OCI-LY7 (cell line): ENCODE measurements around the gene ATG2A. TPM values are rescaled to one million over a fixed set of nuclear protein-coding genes. Genes with fewer than 3 reads are reported as not detected.
A peak's percentile ranks its signal among the peaks of the same experiment; 100 is the strongest.

Experiments used
- BruUV-seq: library from RNA; stranded (reverse); fragments of 400-500 nt; replicated peaks from 2 replicates; lab custom pipeline; 2021; lab: Mats Ljungman, UMichigan
- CTCF ChIA-PET: fragments of 300-600 bp; sonication (Branson Sonifier 250); formaldehyde crosslinking; loops from one replicate; lab custom pipeline; 2022; ENCODE audit warnings: antibody characterized with exemption; ENCODE audit not compliant: unreplicated experiment; lab: Charles Lee
- POLR2A ChIA-PET: fragments of 300-600 bp; sonication (Branson Sonifier 250); formaldehyde crosslinking; loops from one replicate; lab custom pipeline; 2022; ENCODE audit warnings: antibody characterized with exemption; lab: Charles Lee
- DNase-seq: peaks from one replicate; pipeline ENCODE4 v3.0.0-alpha.2; 2015; ENCODE audit warnings: low spot score
- H2AFZ ChIP-seq: fragments of 200-600 bp; sonication (generic), shearing (Covaris generic); 2 replicates; pipeline ENCODE4 v1.6.1; 2014; ENCODE audit warnings: mild to moderate bottlenecking, antibody characterized with exemption, low read length, moderate library complexity
- H3K27ac ChIP-seq: fragments of 200-600 bp; sonication (generic); 2 replicates; pipeline ENCODE4 v1.5.1; 2014; ENCODE audit warnings: mixed run types, low read depth, mild to moderate bottlenecking, moderate library complexity, low read length, inconsistent platforms; ENCODE audit not compliant: poor library complexity, severe bottlenecking
- H3K36me3 ChIP-seq: fragments of 200-600 bp; sonication (generic); 2 replicates; pipeline ENCODE4 v1.6.1; 2014; ENCODE audit warnings: mild to moderate bottlenecking, antibody characterized with exemption, low read length, moderate library complexity, mixed read lengths; ENCODE audit not compliant: insufficient read depth
- H3K4me1 ChIP-seq: fragments of 200-600 bp; sonication (generic); 2 replicates; pipeline ENCODE4 v1.5.1; 2014; ENCODE audit warnings: mild to moderate bottlenecking, low read length; ENCODE audit not compliant: insufficient read depth, poor library complexity, severe bottlenecking
- H3K4me2 ChIP-seq: fragments of 200-600 bp; sonication (generic); 2 replicates; pipeline ENCODE4 v1.6.1; 2014; ENCODE audit warnings: mild to moderate bottlenecking, low read length
- H3K4me3 ChIP-seq: fragments of 200-600 bp; sonication (generic); 2 replicates; pipeline ENCODE4 v1.5.1; 2014; ENCODE audit warnings: mild to moderate bottlenecking, low read depth, low read length; ENCODE audit not compliant: poor library complexity, severe bottlenecking
- H3K79me2 ChIP-seq: fragments of 200-600 bp; sonication (generic); 2 replicates; pipeline ENCODE4 v1.6.1; 2016; ENCODE audit warnings: low read depth, mild to moderate bottlenecking, low read length, moderate library complexity, mixed read lengths; ENCODE audit not compliant: insufficient read depth
- H3K9me2 ChIP-seq: fragments of 200-600 bp; sonication (generic); 2 replicates; pipeline ENCODE4 v1.6.1; 2016; ENCODE audit warnings: mild to moderate bottlenecking, low read length, mixed read lengths; ENCODE audit not compliant: insufficient read depth
- H3K9me3 ChIP-seq: fragments of 200-600 bp; sonication (generic); 2 replicates; pipeline ENCODE4 v1.6.1; 2014; ENCODE audit warnings: mild to moderate bottlenecking, mixed run types, low read length, mixed read lengths
- H4K20me1 ChIP-seq: fragments of 200-600 bp; sonication (generic); 2 replicates; pipeline ENCODE4 v1.6.1; 2014; ENCODE audit warnings: mild to moderate bottlenecking, antibody characterized with exemption, low read length, moderate library complexity, mixed read lengths; ENCODE audit not compliant: insufficient read depth
- CTCF ChIP-seq: fragments of 200-600 bp; sonication (generic); conservative IDR thresholded peaks from 2 replicates; pipeline ENCODE4 v1.5.1; 2014; ENCODE audit warnings: mild to moderate bottlenecking, antibody characterized with exemption, low read length, moderate library complexity, mixed read lengths
- EZH2phosphoT487 ChIP-seq: fragments of 200-600 bp; sonication (generic); IDR thresholded peaks from 2 replicates; pipeline ENCODE4 v1.6.1; 2018; ENCODE audit warnings: low read depth, borderline replicate concordance, mild to moderate bottlenecking, mixed run types, antibody characterized with exemption, low read length, moderate library complexity, mixed read lengths
- intact Hi-C: fragments of 100-400 bp; cut with micrococcal nuclease; formaldehyde crosslinking; loops from one replicate; pipeline ENCODE4 v1.10.0; 2022; ENCODE audit not compliant: unreplicated experiment
- total RNA-seq, 2 experiments: library from RNA; depleted of rRNA in 1 of 2; stranded (reverse); fragments of >200 nt in 1 of 2; shearing (Covaris generic) in 1 of 2; gene quantifications; 2 replicates each; pipeline ENCODE4 v1.2.3, GENCODE V29; 2014 to 2022

Gene ATG2A
- total RNA-seq, 2 experiments from 2014 or later, result 18.1 to 28.2 TPM

GRCh38 chr11:64851831-64852351, 65.1 kb downstream of the ATG2A start:
- Histone ChIP-seq H3K9me2 (no peaks in the 10 kb centered on the region), H3K4me1 (peaks cover 93% of the 10 kb centered on the region), H3K9me3 (no peaks in the 10 kb centered on the region), H3K27ac (peak overlapping the region; percentile 92), H4K20me1 (no peaks in the 10 kb centered on the region), H3K79me2 (no peaks in the 10 kb centered on the region), H3K4me3 (peak overlapping the region; percentile 44), H3K4me2 (peak overlapping the region; percentile 72), H2AFZ (no peak overlapping the region), H3K36me3 (peaks cover 43% of the 10 kb centered on the region)
- ChIA-PET CTCF (interaction anchor here (1.0 to 4.1 kb wide), 3 partner anchors 7 to 260 kb away, joined by 3 to 24 read pairs (median 4); partner anchors contain the start of gene TM7SF2), POLR2A (interaction anchor here (7.5 to 7.7 kb wide), 2 partner anchors 12 to 23 kb away, joined by 90 to 178 read pairs; partner anchors contain the start of gene EHD1)
- DNase-seq, result peak; percentile 57
- intact Hi-C loops, result loop anchor here (1.0 to 10.0 kb wide), 6 partner anchors 7 to 723 kb away; partner anchors contain the start of genes EHBP1L1, FAM89B, SYVN1 and ZNRD2
- no TSS peak for BruUV-seq
- TF ChIP-seq CTCF (no peak), EZH2phosphoT487 (no peak)

GRCh38 chr11:64850979-64851567, 65.9 kb downstream of the ATG2A start:
- no TSS peak for BruUV-seq
- H3K4me1 ChIP-seq, result peaks cover 87% of the 10 kb centered on the region
- no peaks in the 10 kb centered on the region for H3K79me2 ChIP-seq
- ChIA-PET POLR2A (interaction anchor here (1.3 to 7.7 kb wide), 4 partner anchors 13 to 147 kb away, joined by 3 to 178 read pairs (median 48); partner anchors contain the start of genes BATF2 and EHD1), CTCF (interaction anchor here (0.9 to 4.1 kb wide), 5 partner anchors 8 to 261 kb away, joined by 3 to 24 read pairs (median 4); partner anchors contain the start of gene TM7SF2)
- H3K36me3 ChIP-seq, result peaks cover 35% of the 10 kb centered on the region
- H3K9me2 ChIP-seq, result no peaks in the 10 kb centered on the region
- peak; percentile 64 for TF ChIP-seq CTCF
- no peak for TF ChIP-seq EZH2phosphoT487
- H3K4me3 ChIP-seq, result peak overlapping the region; percentile 44
- H3K4me2 ChIP-seq, result peak overlapping the region; percentile 72
- H2AFZ ChIP-seq, result no peak overlapping the region
- intact Hi-C loops, result loop anchor here (1.0 to 10.0 kb wide), 6 partner anchors 8 to 724 kb away; partner anchors contain the start of genes EHBP1L1, FAM89B, SYVN1 and ZNRD2
- DNase-seq, result peak; percentile 94
- peak overlapping the region; percentile 92 for H3K27ac ChIP-seq
- no peaks in the 10 kb centered on the region for H4K20me1 ChIP-seq
- no peaks in the 10 kb centered on the region for H3K9me3 ChIP-seq
